Measurements from ENCODE around the gene SLC6A17.

Gene SLC6A17

GRCh38 chr1:110223127-110223526 is 72.8 kb downstream of the SLC6A17 start:
- no peak for DNase-seq (ENCODE audit: low read depth)

GRCh38 chr1:110223581-110223980 is 73.3 kb downstream of the SLC6A17 start:
- no peak for DNase-seq (ENCODE audit: low read depth)

- DNase-seq (ENCODE audit: low read depth): no peak
These were observed 74.1 kb downstream of the SLC6A17 start for GRCh38 chr1:110224240-110224995.

DNA sequence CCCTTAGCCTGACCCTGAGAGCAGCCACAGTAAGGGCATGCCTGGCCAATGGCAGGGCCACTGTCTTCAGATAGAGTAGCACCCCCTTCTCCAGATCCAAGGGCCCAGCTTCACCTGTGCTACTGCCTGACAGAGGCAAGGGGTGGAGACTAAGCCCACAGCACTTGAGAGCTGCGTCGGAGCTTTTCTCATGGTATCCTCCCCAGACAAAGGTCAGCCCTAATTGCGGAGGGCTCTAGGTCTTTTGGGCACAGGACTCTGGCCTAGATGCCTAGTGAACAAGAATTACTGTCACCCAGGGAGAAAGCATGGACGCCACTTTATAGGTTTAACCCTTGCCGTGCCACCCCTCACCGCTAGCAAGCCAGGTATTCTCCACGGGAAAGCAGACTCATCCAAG is 74.9 kb downstream of the SLC6A17 start:
- DNase-seq (ENCODE audit: low read depth): no peak

- DNase-seq (ENCODE audit: low read depth): no peak
These were observed 75.6 kb downstream of the SLC6A17 start for GRCh38 chr1:110225756-110226404.

- DNase-seq (ENCODE audit: low read depth): no peak
These were observed 77.5 kb downstream of the SLC6A17 start for GRCh38 chr1:110227774-110228173.

- no peak for DNase-seq (ENCODE audit: low read depth)
These were observed 78.1 kb downstream of the SLC6A17 start for GRCh38 chr1:110228381-110228780.

DNA sequence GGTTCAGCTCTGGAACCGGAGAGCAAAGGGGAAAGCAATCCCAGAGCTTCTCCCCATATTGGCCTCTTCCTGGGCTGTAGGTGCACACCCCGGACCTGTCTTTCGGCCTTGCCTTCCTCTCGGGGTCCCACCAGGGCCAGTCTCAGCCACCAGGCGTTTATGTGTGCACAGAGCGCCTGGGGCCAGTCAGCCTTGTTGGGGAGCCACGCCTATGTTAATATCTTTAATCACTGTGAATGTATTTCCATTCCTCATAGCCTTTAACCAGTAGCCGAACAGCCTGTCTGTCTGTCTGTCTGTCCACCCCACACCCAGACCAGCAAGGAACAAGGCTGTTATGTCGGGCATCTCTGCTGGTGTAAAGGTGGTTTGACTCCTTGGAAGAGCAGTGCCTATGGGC is 78.6 kb downstream of the SLC6A17 start:
- DNase-seq (ENCODE audit: low read depth): no peak

DNA sequence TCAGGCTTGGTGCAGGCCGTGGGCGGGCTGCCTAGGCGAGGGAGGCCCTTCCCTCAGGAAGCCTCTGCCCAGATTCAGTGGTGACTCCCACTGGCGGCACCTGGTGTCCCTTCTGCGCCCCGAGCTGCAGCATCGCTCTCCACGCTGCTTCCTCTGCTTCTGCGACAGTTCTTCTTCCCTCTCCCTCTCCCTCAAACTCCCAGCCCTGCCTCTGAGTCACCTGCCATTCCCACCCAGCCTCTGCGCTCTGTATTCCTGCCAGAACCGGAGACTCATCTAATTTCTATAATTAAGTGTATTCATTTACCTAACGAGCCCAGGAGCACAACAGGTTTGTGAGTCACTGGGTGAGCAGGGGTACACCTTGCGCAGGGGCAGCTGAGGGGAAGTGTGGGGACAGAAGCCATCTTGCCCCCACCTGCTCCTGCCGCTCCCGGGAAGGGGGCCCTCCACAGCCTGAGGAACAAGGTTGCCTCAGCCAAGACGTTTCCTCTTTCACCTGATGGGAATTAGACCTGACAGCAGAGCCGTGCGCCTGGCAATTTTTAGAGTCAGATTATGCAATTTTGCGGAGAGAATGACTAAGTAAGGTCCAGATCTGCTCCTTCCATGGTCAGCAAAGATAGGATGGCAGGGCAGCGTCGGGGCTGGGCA is 79.2 kb downstream of the SLC6A17 start:
- no peak for DNase-seq (ENCODE audit: low read depth)

- DNase-seq (ENCODE audit: low read depth): no peak
These were observed 80.3 kb downstream of the SLC6A17 start for GRCh38 chr1:110230381-110231199.

DNA sequence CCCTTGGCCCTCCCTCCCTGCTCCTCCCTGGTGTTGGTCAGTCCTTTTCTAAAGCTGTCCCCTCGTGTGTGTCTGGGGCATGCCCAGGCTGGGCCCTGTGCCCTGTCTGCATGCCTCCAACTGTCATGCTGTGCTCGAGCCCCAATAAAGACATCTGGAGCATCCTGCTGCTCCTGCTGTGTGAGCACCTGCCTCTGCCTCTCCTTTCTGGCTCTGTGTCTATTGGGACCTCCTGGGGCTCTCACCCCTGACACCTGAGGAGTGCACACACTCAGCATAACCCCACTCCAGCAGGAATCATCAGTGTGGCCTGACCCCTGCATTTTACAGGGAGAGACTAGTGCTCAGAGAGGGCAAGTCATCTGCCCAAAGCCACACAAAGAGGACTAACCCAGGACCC is 83.6 kb downstream of the SLC6A17 start:
- DNase-seq (ENCODE audit: low read depth): no peak

DNA sequence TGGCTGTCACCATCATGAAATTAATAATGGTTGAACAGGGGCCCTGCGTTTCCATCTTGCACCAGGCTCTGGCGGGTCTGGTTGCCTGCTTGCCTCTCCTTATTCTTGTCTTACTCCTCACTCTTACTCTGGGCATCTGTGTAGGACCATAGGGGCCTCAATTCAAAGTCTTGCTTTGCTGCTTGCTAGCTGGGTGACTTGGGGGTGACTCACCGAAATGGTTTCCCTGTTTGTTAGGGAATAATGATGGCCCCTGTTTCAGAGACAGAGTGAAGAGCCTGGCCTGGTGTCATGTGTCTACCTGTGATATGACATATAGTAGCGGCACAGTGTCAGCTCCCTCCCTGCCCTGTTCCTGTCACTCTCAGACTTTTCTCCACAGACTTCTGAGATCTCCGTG is 84.4 kb downstream of the SLC6A17 start:
- no peak for DNase-seq (ENCODE audit: low read depth)

GRCh38 chr1:110235181-110235833 is 85.0 kb downstream of the SLC6A17 start:
- DNase-seq (ENCODE audit: low read depth): no peak

GRCh38 chr1:110235834-110236682 is 85.8 kb downstream of the SLC6A17 start:
- DNase-seq (ENCODE audit: low read depth): no peak

DNA sequence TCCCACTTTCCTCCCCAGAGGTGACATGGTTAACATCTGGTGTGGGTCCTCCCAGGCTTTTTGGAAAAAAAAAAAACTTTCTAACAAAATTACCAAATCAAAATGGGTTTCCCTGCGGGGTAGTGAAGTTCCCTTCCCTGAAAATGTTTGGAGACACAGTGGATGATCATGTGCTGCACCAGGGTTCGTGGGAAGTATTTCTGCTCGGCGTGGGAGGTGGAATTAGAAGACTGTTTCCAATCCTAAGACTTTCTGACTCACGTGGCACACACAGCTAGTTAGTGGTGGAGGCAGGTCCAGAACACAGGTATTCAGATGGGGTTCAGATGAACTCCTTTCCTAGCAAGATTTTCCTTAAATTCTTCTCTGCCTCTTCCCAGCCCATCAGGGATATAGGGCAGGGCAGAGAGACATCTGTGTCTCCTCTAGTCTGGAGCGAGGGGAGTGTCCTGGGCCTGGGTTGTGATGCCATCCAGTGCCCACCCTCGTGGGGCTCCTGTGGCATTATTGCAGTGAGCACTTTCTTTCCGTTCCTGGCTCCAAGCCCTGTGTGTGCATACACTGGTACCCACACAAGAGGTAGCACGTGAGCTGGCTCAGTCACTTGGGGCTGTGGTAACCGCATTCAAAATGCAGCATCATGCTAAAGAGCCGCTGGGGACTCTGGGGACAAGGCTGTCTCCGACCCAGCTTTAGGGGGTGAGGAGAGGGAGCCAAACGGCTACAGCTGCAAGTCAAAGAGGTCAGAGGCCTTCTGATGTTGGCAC is 87.3 kb downstream of the SLC6A17 start:
- no peak for DNase-seq (ENCODE audit: low read depth)

DNA sequence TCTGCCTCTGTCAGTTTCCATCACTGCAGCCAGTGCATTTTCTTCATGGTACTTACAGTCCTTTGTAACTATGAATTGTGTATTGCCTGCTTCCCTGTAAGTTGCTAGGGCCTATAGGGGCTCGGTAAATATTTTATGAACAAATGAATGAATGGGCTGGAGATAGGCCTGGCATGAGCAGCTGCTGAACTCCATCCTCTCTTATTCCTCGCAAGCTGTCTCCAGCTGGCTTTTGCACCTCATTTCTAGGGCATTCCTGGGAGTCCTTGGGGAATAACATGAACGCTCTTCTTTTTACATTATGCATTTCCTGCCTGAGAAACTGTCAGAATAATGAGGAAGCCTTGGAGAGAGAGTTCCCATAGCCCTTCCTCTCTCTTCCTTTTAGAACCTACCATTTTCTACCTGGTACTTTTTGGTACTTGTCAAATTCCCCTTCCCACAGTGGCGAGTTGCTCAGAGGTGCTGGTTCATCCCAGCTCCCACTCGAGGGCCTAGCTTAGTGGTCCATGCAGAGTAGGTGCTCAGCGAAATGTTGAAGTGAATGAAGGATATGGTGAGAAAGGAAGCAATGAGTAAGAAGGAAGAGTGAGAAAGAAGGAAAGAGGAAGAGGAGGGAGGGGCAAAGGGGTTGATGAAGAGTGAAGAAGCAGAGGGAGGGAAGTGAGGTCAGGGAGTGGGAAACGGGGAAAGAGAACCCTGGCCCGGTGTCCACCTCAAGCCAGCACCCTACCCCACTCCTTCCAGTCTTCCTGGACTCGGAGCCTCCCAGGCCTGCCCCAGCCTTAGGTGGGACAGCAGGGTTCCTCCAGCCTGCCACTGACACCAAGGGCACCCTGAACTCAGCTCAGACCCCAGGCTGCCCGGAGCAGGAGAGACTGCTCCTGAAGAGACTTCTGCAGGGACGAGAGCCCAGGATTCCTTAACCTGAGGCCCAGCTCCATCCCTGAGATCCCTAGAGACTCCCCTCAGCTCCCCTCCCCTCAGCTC is 89.4 kb downstream of the SLC6A17 start:
- no peak for DNase-seq (ENCODE audit: low read depth)

- no peak for DNase-seq (ENCODE audit: low read depth)
These were observed 90.3 kb downstream of the SLC6A17 start for GRCh38 chr1:110240476-110241210.

DNA sequence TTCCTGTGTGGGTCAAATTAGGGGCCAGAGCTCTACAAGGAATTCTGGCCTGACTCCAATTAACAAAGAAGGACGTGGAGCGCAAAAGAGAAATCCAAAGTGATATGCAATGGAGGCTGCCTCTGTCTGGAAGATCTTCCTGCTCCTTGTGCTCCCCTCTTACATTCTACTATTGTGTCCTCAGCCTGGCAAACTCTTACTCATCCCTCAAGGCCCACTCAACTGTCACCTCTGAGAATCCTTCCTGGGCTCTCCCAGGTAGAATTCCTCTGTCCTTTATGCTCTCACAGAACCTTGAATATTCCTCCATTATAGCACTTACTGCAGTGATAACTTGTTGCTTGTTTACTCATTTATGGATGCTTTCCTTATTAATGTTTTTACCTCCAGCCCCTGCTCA is 91.2 kb downstream of the SLC6A17 start:
- DNase-seq (ENCODE audit: low read depth): no peak

Measured in stimulated activated CD4-positive, alpha-beta T cell treated with anti-CD3 and anti-CD28 coated beads, Interleukin-2, amount 100 ng/mL, for 4 hours (primary cell).